ENCODE measurements around the gene TMEM161A.
"Not testable (repeated sequence)": the region's sequence is repeated elsewhere in the genome, so short reads cannot be mapped to it uniquely, and the experiment has no call there.

Gene TMEM161A

GRCh38 chr19:19137556-19138108, 646 bp downstream of the TMEM161A start:
- H3K4me3 ChIP-seq (ENCODE audit: insufficient read depth in 1 of 2, low read depth in 1 of 2, low read length in 2 of 2), result peak overlapping the region; percentile 64 to 93
- peak overlapping the region; percentile 66 for H2AFZ ChIP-seq (ENCODE audit: low read depth, low read length)
- no peak overlapping the region for H3K23ac ChIP-seq (ENCODE audit: low read length in 2 of 2)
- H2BK12ac ChIP-seq (ENCODE audit: low read length in 2 of 2), result no peak overlapping the region
- peak overlapping the region; percentile 95 for H3K9ac ChIP-seq (ENCODE audit: low read length)
- peak overlapping the region; percentile 83 for H4K8ac ChIP-seq (ENCODE audit: low read length)
- peaks cover 23% of the 10 kb centered on the region for H3K79me1 ChIP-seq (replicated peaks; ENCODE audit: low read length, poor library complexity, severe bottlenecking)
- H3K4me2 ChIP-seq (ENCODE audit: low read length, poor library complexity, severe bottlenecking), result peak overlapping the region; percentile 93
- H3K27me3 ChIP-seq (ENCODE audit: control insufficient read depth in 1 of 2, insufficient read depth in 1 of 2, low read length in 2 of 2), result peaks cover 0 to 5% of the 10 kb centered on the region in 2 experiments
- DNase-seq, result peak; percentile 6
- peak overlapping the region in 1 of 2 experiments; percentile 23 for H3K18ac ChIP-seq (ENCODE audit: low read depth in 1 of 2, low read length in 2 of 2)
- peak overlapping the region in 1 of 2 experiments; percentile 19 for H3K14ac ChIP-seq (ENCODE audit: low read length in 2 of 2)
- H3K36me3 ChIP-seq (ENCODE audit: control insufficient read depth in 1 of 2, insufficient read depth in 2 of 2, low read depth in 1 of 2, low read length in 2 of 2), result peaks cover 0 to 5% of the 10 kb centered on the region in 2 experiments
- no peak overlapping the region for H2AK5ac ChIP-seq (ENCODE audit: low read length, severe bottlenecking)
- H3K27ac ChIP-seq (ENCODE audit: low read length, poor library complexity, severe bottlenecking), result no peak overlapping the region
- no peaks in the 10 kb centered on the region for H3K9me3 ChIP-seq (ENCODE audit: control insufficient read depth, low read length)
- H3K4me1 ChIP-seq (ENCODE audit: control insufficient read depth, insufficient read depth, low read depth, low read length), result peaks cover 13% of the 10 kb centered on the region
- H2BK15ac ChIP-seq (ENCODE audit: low read depth, poor library complexity, severe bottlenecking), result peak overlapping the region; percentile 49
- 42% methylated on average over 25 of the region's 25 CpGs for WGBS
- H3K4ac ChIP-seq (ENCODE audit: low read depth in 1 of 2, low read length in 2 of 2), result peak overlapping the region in 1 of 2 experiments; percentile 62
- H4K91ac ChIP-seq (ENCODE audit: low read length), result peak overlapping the region; percentile 45
- H2BK120ac ChIP-seq (ENCODE audit: low read depth, low read length), result peak overlapping the region; percentile 93
- no peak overlapping the region for H2BK5ac ChIP-seq (ENCODE audit: low read depth, low read length, poor library complexity, severe bottlenecking)

- DNase-seq; H3K27me3 ChIP-seq (ENCODE audit: control insufficient read depth in 1 of 2, insufficient read depth in 1 of 2, low read length in 2 of 2); H3K9me3 ChIP-seq (ENCODE audit: control insufficient read depth, low read length); H3K27ac ChIP-seq (ENCODE audit: low read length, poor library complexity, severe bottlenecking); H3K23ac ChIP-seq (ENCODE audit: low read length in 2 of 2); H2BK5ac ChIP-seq (ENCODE audit: low read depth, low read length, poor library complexity, severe bottlenecking); H3K9ac ChIP-seq (ENCODE audit: low read length); H2AK5ac ChIP-seq (ENCODE audit: low read length, severe bottlenecking); H2BK120ac ChIP-seq (ENCODE audit: low read depth, low read length); H3K18ac ChIP-seq (ENCODE audit: low read depth in 1 of 2, low read length in 2 of 2); H3K4me2 ChIP-seq (ENCODE audit: low read length, poor library complexity, severe bottlenecking); H2BK12ac ChIP-seq (ENCODE audit: low read length in 2 of 2); H3K4me3 ChIP-seq (ENCODE audit: insufficient read depth in 1 of 2, low read depth in 1 of 2, low read length in 2 of 2); H3K14ac ChIP-seq (ENCODE audit: low read length in 2 of 2); H4K8ac ChIP-seq (ENCODE audit: low read length); H3K4ac ChIP-seq (ENCODE audit: low read depth in 1 of 2, low read length in 2 of 2); H4K91ac ChIP-seq (ENCODE audit: low read length); H2BK15ac ChIP-seq (ENCODE audit: low read depth, poor library complexity, severe bottlenecking); H2AFZ ChIP-seq (ENCODE audit: low read depth, low read length): not testable (repeated sequence)
- Histone ChIP-seq H3K36me3 (ENCODE audit: control insufficient read depth in 1 of 2, insufficient read depth in 2 of 2, low read depth in 1 of 2, low read length in 2 of 2) (peaks cover 0 to 13% of the 10 kb centered on the region in 2 experiments), H3K79me1 (replicated peaks; ENCODE audit: low read length, poor library complexity, severe bottlenecking) (peaks cover 28% of the 10 kb centered on the region), H3K4me1 (ENCODE audit: control insufficient read depth, insufficient read depth, low read depth, low read length) (peaks cover 13% of the 10 kb centered on the region)
- 84% methylated on average over 5 of the region's 6 CpGs for WGBS
These were observed 2.6 kb downstream of the TMEM161A start for GRCh38 chr19:19135713-19136112.

GRCh38 chr19:19134687-19135158, 3.6 kb downstream of the TMEM161A start:
- Histone ChIP-seq H3K4me1 (ENCODE audit: control insufficient read depth, insufficient read depth, low read depth, low read length) (peaks cover 13% of the 10 kb centered on the region), H2BK120ac (ENCODE audit: low read depth, low read length) (no peak overlapping the region), H3K14ac (ENCODE audit: low read length in 2 of 2) (peak overlapping the region in 1 of 2 experiments; percentile 31), H3K9me3 (ENCODE audit: control insufficient read depth, low read length) (peaks cover 4% of the 10 kb centered on the region), H2AK5ac (ENCODE audit: low read length, severe bottlenecking) (no peak overlapping the region), H2BK5ac (ENCODE audit: low read depth, low read length, poor library complexity, severe bottlenecking) (no peak overlapping the region), H4K8ac (ENCODE audit: low read length) (no peak overlapping the region), H3K79me1 (replicated peaks; ENCODE audit: low read length, poor library complexity, severe bottlenecking) (peaks cover 28% of the 10 kb centered on the region), H3K27ac (ENCODE audit: low read length, poor library complexity, severe bottlenecking) (no peak overlapping the region), H3K23ac (ENCODE audit: low read length in 2 of 2) (no peak overlapping the region), H2BK12ac (ENCODE audit: low read length in 2 of 2) (no peak overlapping the region), H3K18ac (ENCODE audit: low read depth in 1 of 2, low read length in 2 of 2) (no peak overlapping the region), H2BK15ac (ENCODE audit: low read depth, poor library complexity, severe bottlenecking) (no peak overlapping the region), H3K4me2 (ENCODE audit: low read length, poor library complexity, severe bottlenecking) (peak overlapping the region; percentile 35), H3K9ac (ENCODE audit: low read length) (no peak overlapping the region), H3K4ac (ENCODE audit: low read depth in 1 of 2, low read length in 2 of 2) (no peak overlapping the region), H3K36me3 (ENCODE audit: control insufficient read depth in 1 of 2, insufficient read depth in 2 of 2, low read depth in 1 of 2, low read length in 2 of 2) (peaks cover 0 to 19% of the 10 kb centered on the region in 2 experiments), H2AFZ (ENCODE audit: low read depth, low read length) (no peak overlapping the region), H3K27me3 (ENCODE audit: control insufficient read depth in 1 of 2, insufficient read depth in 1 of 2, low read length in 2 of 2) (no peaks in the 10 kb centered on the region), H3K4me3 (ENCODE audit: insufficient read depth in 1 of 2, low read depth in 1 of 2, low read length in 2 of 2) (no peak overlapping the region), H4K91ac (ENCODE audit: low read length) (no peak overlapping the region)
- DNase-seq, result no peak
- 29% methylated on average over 17 of the region's 21 CpGs for WGBS

DNA sequence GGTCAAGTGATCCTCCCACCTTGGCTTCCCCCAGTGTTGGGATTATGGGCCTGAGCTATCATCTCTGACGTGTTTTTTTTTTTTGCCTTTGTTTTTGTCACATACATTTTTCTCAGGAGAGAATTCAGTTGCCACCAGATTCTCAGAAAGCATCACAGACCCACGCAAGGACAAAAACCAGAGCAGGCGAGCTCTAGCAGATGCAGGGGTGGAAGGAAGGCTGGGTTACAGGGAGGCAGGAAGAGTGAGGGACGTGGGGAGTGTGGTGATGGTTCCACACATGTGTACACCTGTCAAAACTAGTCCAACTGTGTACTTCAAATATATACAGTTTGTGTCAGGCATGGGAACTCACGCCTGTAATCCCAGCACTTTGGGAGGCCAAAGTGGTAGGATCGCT, 4.3 kb downstream of the TMEM161A start:
- Histone ChIP-seq H2AFZ (ENCODE audit: low read depth, low read length) (no peak overlapping the region), H3K4me2 (ENCODE audit: low read length, poor library complexity, severe bottlenecking) (no peak overlapping the region), H3K4me1 (ENCODE audit: control insufficient read depth, insufficient read depth, low read depth, low read length) (peaks cover 13% of the 10 kb centered on the region), H2BK12ac (ENCODE audit: low read length in 2 of 2) (no peak overlapping the region), H3K9me3 (ENCODE audit: control insufficient read depth, low read length) (peaks cover 4% of the 10 kb centered on the region), H3K27ac (ENCODE audit: low read length, poor library complexity, severe bottlenecking) (no peak overlapping the region), H2BK120ac (ENCODE audit: low read depth, low read length) (no peak overlapping the region), H4K91ac (ENCODE audit: low read length) (no peak overlapping the region), H3K79me1 (replicated peaks; ENCODE audit: low read length, poor library complexity, severe bottlenecking) (peaks cover 28% of the 10 kb centered on the region), H2AK5ac (ENCODE audit: low read length, severe bottlenecking) (no peak overlapping the region), H3K4me3 (ENCODE audit: insufficient read depth in 1 of 2, low read depth in 1 of 2, low read length in 2 of 2) (no peak overlapping the region), H3K27me3 (ENCODE audit: control insufficient read depth in 1 of 2, insufficient read depth in 1 of 2, low read length in 2 of 2) (no peaks in the 10 kb centered on the region), H3K23ac (ENCODE audit: low read length in 2 of 2) (no peak overlapping the region), H3K14ac (ENCODE audit: low read length in 2 of 2) (no peak overlapping the region), H3K36me3 (ENCODE audit: control insufficient read depth in 1 of 2, insufficient read depth in 2 of 2, low read depth in 1 of 2, low read length in 2 of 2) (peaks cover 0 to 19% of the 10 kb centered on the region in 2 experiments), H2BK5ac (ENCODE audit: low read depth, low read length, poor library complexity, severe bottlenecking) (no peak overlapping the region), H4K8ac (ENCODE audit: low read length) (no peak overlapping the region), H3K4ac (ENCODE audit: low read depth in 1 of 2, low read length in 2 of 2) (no peak overlapping the region), H2BK15ac (ENCODE audit: low read depth, poor library complexity, severe bottlenecking) (no peak overlapping the region), H3K9ac (ENCODE audit: low read length) (no peak overlapping the region), H3K18ac (ENCODE audit: low read depth in 1 of 2, low read length in 2 of 2) (no peak overlapping the region)
- DNase-seq, result no peak
- WGBS, result 92% methylated on average over 5 of the region's 6 CpGs
